ENCODE results near the gene KANSL2. TPM values are rescaled to one million over a fixed set of nuclear protein-coding genes. Genes with fewer than 3 reads are reported as not detected.
"Not testable (repeated sequence)": the region's sequence is repeated elsewhere in the genome, so short reads cannot be mapped to it uniquely, and the experiment has no call there.

The KANSL2 gene
- total and polyA plus RNA-seq, 2 donors (not counting 3 experiments of a cell fraction or from before 2014, with no cell fraction given) = 30.5 to 35.8 TPM

- H2AFZ ChIP-seq (ENCODE audit: low read depth, low read length); dilution Hi-C loops (cut with MboI; ENCODE audit: extremely low pct_ligation_motif_present, low sequenced_read_pairs); CTCF ChIA-PET; H3K9ac ChIP-seq (replicated peaks; ENCODE audit: extremely low read depth, insufficient read depth, low read length); POLR2A ChIA-PET; FAIRE-seq; H3K27ac ChIP-seq (ENCODE audit: insufficient read depth, low read depth, low read length); H3K27me3 ChIP-seq (ENCODE audit: control insufficient read depth in 2 of 2, insufficient read depth in 2 of 2, low read length in 2 of 2); H3K4me2 ChIP-seq (ENCODE audit: insufficient read depth, low read length); H3K9me3 ChIP-seq (replicated peaks; ENCODE audit: control insufficient read depth, insufficient read depth, low read length); H3K9me1 ChIP-seq (replicated peaks; ENCODE audit: control insufficient read depth, extremely low read depth, insufficient read depth, low read length); H3K36me3 ChIP-seq (ENCODE audit: control insufficient read depth in 2 of 2, extremely low read depth in 1 of 2, insufficient read depth in 2 of 2, low read length in 2 of 2); H3K4me3 ChIP-seq (replicated peaks in 1 of 3; ENCODE audit: insufficient read depth in 1 of 3, low read depth in 1 of 3, low read length in 3 of 3); DNase-seq (ENCODE audit: low read depth, low spot score); BruUV-seq (replicated peaks); H4K20me1 ChIP-seq (replicated peaks; ENCODE audit: control insufficient read depth, extremely low read depth, insufficient read depth, low read length): not testable (repeated sequence)
- intact Hi-C loops (cut with micrococcal nuclease) = loop anchor here (5.0 kb wide), 1 partner anchor 962 kb away; the partner anchor contains the start of gene RAPGEF3
- Histone ChIP-seq H3K4me1 (ENCODE audit: control insufficient read depth, extremely low read depth, insufficient read depth, low read length) (peaks cover 15% of the 10 kb centered on the region), H3K79me2 (ENCODE audit: control insufficient read depth, insufficient read depth, low read length) (peaks cover 23% of the 10 kb centered on the region)
Observed at GRCh38 chr12:48719002-48719401, 37.0 kb upstream of the KANSL2 start.

DNA sequence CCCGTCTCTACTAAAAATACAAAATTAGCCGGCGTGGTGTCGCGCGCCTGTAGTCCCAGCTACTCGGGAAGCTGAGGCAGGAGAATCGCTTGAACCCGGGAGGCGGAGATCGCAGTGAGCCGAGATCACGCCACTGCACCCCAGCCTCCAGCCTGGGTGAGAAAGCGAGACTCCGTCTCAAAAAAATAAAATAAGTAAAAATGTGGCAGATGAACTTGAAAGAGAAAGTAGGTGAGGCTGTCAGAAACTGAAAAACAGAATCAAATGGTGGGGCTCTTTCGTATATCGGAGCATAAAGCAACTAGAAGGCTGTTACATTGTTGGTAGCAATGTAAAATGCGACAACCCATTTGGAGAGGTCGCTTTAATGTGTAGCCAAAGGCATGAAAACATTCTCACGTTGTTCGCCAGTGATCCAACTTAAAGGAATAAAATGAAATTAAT is 35.2 kb upstream of the KANSL2 start:
- Histone ChIP-seq H3K79me2 (ENCODE audit: control insufficient read depth, insufficient read depth, low read length) (peaks cover 37% of the 10 kb centered on the region), H3K9me1 (replicated peaks; ENCODE audit: control insufficient read depth, extremely low read depth, insufficient read depth, low read length) (no peaks in the 10 kb centered on the region), H2AFZ (ENCODE audit: low read depth, low read length) (peak overlapping the region; percentile 77), H3K27ac (ENCODE audit: insufficient read depth, low read depth, low read length) (peak overlapping the region; percentile 90), H3K4me3 (replicated peaks in 1 of 3; ENCODE audit: insufficient read depth in 1 of 3, low read depth in 1 of 3, low read length in 3 of 3) (peak overlapping the region; percentile 65 to 77 (median 69)), H3K27me3 (ENCODE audit: control insufficient read depth in 2 of 2, insufficient read depth in 2 of 2, low read length in 2 of 2) (no peaks in the 10 kb centered on the region), H3K9ac (replicated peaks; ENCODE audit: extremely low read depth, insufficient read depth, low read length) (peak overlapping the region; percentile 74), H3K36me3 (ENCODE audit: control insufficient read depth in 2 of 2, extremely low read depth in 1 of 2, insufficient read depth in 2 of 2, low read length in 2 of 2) (peaks cover 2 to 4% of the 10 kb centered on the region in 2 experiments), H3K9me3 (replicated peaks; ENCODE audit: control insufficient read depth, insufficient read depth, low read length) (no peaks in the 10 kb centered on the region), H3K4me2 (ENCODE audit: insufficient read depth, low read length) (peak overlapping the region; percentile 85), H4K20me1 (replicated peaks; ENCODE audit: control insufficient read depth, extremely low read depth, insufficient read depth, low read length) (no peaks in the 10 kb centered on the region), H3K4me1 (ENCODE audit: control insufficient read depth, extremely low read depth, insufficient read depth, low read length) (peaks cover 16% of the 10 kb centered on the region)
- ChIA-PET POLR2A (no interaction called here), CTCF (no interaction called here)
- dilution Hi-C loops (cut with MboI; ENCODE audit: extremely low pct_ligation_motif_present, low sequenced_read_pairs) (no loop called here), intact Hi-C loops (cut with micrococcal nuclease) (loop anchor here (2.0 to 5.0 kb wide), 2 partner anchors 72 to 960 kb away; partner anchors contain the start of genes ADCY6 and RAPGEF3)
- TF ChIP-seq POLR2AphosphoS5 (IDR thresholded peaks at IDR 0.05; ENCODE audit: insufficient read depth, low read depth, low read length) (no peak), JUN (IDR thresholded peaks at IDR 0.05; ENCODE audit: borderline replicate concordance, insufficient read depth, insufficient read length, low read depth) (no peak), GATA2 (IDR thresholded peaks at IDR 0.05; ENCODE audit: insufficient read depth, insufficient read length, low read depth, low read length) (no peak), POLR2A (IDR thresholded peaks at IDR 0.05; ENCODE audit: low read depth, low read length) (no peak), FOS (IDR thresholded peaks at IDR 0.05; ENCODE audit: borderline replicate concordance, insufficient read depth, low read length) (no peak), MYC (IDR thresholded peaks at IDR 0.05; ENCODE audit: low read depth, low read length) (no peak)
- TF ChIP-seq, protein P1, sequence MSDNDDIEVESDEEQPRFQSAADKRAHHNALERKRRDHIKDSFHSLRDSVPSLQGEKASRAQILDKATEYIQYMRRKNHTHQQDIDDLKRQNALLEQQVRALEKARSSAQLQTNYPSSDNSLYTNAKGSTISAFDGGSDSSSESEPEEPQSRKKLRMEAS (IDR thresholded peaks at IDR 0.05; ENCODE audit: insufficient read depth, insufficient read length) = no peak
- DNase-seq (ENCODE audit: low read depth, low spot score) = peak; percentile 33
- TSS peak; percentile 80 for BruUV-seq (replicated peaks)
- FAIRE-seq = no peak
